Measurements from ENCODE around the gene NOVA2.

- no peak for TF ChIP-seq POLR2A (IDR thresholded peaks at IDR 0.05)
- no peak for TF ChIP-seq CTCF (IDR thresholded peaks at IDR 0.05)
Observed at GRCh38 chr19:45935267-45935666, 38.4 kb downstream of the NOVA2 start.

All from esophagus squamous epithelium (tissue), 4 donors.